DOHH2 (cell line): Measurements from ENCODE around the gene ENTPD8.
A peak's percentile ranks its signal among the peaks of the same experiment; 100 is the strongest.

Source experiments
- H3F3A ChIP-seq: fragments of 200-600 bp; sonication (generic), shearing (Covaris generic); 2 replicates; pipeline ENCODE4 v1.6.0; 2016; ENCODE audit warnings: antibody characterized with exemption, mild to moderate bottlenecking; ENCODE audit not compliant: control insufficient read depth, insufficient read depth
- H3K27ac ChIP-seq: fragments of 200-600 bp; sonication (generic); 2 replicates; pipeline ENCODE4 v1.5.1; 2014; ENCODE audit warnings: low read depth, mild to moderate bottlenecking, low read length, moderate library complexity
- H3K27me3 ChIP-seq: fragments of 200-600 bp; sonication (generic); 2 replicates; pipeline ENCODE4 v1.6.1; 2014; ENCODE audit warnings: mild to moderate bottlenecking, low read length, mixed read lengths; ENCODE audit not compliant: control insufficient read depth
- H3K36me3 ChIP-seq: fragments of 200-600 bp; sonication (generic); 2 replicates; pipeline ENCODE4 v1.6.1; 2014; ENCODE audit warnings: mild to moderate bottlenecking, low read length, moderate library complexity, mixed read lengths; ENCODE audit not compliant: control insufficient read depth
- H3K4me1 ChIP-seq: fragments of 200-600 bp; sonication (generic); 2 replicates; pipeline ENCODE4 v1.6.1; 2014; ENCODE audit warnings: mild to moderate bottlenecking, low read length, mixed read lengths; ENCODE audit not compliant: control insufficient read depth
- H3K4me2 ChIP-seq: fragments of 200-600 bp; sonication (generic); 2 replicates; pipeline ENCODE4 v1.6.0; 2014; ENCODE audit warnings: mild to moderate bottlenecking, low read length, moderate library complexity
- H3K4me3 ChIP-seq: fragments of 200-600 bp; sonication (generic); 2 replicates; pipeline ENCODE4 v1.5.1; 2014; ENCODE audit warnings: mild to moderate bottlenecking, low read length, mixed read lengths
- H3K79me2 ChIP-seq: fragments of 200-600 bp; sonication (generic); 2 replicates; pipeline ENCODE4 v1.6.1; 2014; ENCODE audit warnings: mild to moderate bottlenecking, low read length, mixed read lengths; ENCODE audit not compliant: control insufficient read depth
- H3K9me2 ChIP-seq: fragments of 200-600 bp; sonication (generic); replicated peaks from 2 replicates; pipeline ENCODE4 v1.6.1; 2014; ENCODE audit warnings: mild to moderate bottlenecking, low read length, mixed read lengths; ENCODE audit not compliant: control insufficient read depth
- H3K9me3 ChIP-seq: fragments of 200-600 bp; sonication (generic); 2 replicates; pipeline ENCODE4 v1.6.1; 2014; ENCODE audit warnings: antibody characterized with exemption, low read length, mixed read lengths; ENCODE audit not compliant: control insufficient read depth, insufficient read depth
- H4K20me1 ChIP-seq: fragments of 200-600 bp; sonication (generic); 2 replicates; pipeline ENCODE4 v1.6.0; 2014; ENCODE audit warnings: low read depth, mild to moderate bottlenecking, antibody characterized with exemption, low read length, moderate library complexity; ENCODE audit not compliant: control insufficient read depth, insufficient read depth
- EZH2phosphoT487 ChIP-seq: fragments of 200-600 bp; sonication (generic); IDR thresholded peaks from 2 replicates; pipeline ENCODE4 v1.6.1; 2017; ENCODE audit warnings: borderline replicate concordance, mild to moderate bottlenecking, antibody characterized with exemption, low read length, moderate library complexity, mixed read lengths
- TF ChIP-seq, protein P1 (sequence below): fragments of 200-600 bp; sonication (generic); IDR thresholded peaks from one replicate; pipeline ENCODE4 v1.5.1; 2014; ENCODE audit warnings: antibody characterized with exemption, mild to moderate bottlenecking, low read depth, low read length; ENCODE audit not compliant: poor library complexity, severe bottlenecking

ENTPD8 gene

DNA sequence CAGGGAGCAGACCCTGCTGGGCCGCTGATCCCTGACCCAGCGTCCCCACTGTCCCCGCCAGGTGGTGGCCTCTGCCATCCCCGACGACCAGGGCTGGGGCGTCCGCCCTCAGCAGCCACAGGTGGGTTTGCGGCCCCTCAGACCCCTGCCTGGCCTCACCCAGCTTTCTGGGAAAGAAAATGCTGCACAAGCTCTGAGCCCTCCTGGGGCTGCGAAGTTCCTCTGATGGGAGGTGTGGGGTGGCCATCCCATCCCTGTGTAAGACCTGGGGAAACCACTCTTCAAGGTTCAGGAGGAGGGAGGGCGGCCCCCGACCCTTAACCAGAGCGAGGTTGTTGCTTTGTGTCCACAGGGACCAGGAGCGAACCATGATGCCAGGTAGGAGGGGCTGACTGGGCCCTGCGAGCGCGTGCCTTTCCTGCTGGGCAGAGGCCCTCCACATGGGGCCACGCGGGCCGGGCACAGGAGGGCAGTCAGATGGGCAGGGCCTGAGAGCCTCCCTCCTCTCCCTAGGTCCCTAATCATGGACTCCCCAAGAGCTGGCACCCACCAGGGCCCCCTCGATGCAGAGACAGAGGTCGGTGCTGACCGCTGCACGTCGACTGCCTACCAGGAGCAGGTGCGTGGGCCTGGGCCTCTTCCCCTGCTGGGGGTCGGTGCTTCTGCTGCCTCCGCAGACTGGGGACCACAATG, 10.3 kb downstream of the ENTPD8 start:
- Histone ChIP-seq H3K4me2 (peak overlapping the region; percentile 93), H3F3A (peaks cover 12% of the 10 kb centered on the region), H3K4me3 (no peak overlapping the region), H4K20me1 (no peaks in the 10 kb centered on the region), H3K79me2 (peaks cover 6% of the 10 kb centered on the region), H3K27me3 (no peaks in the 10 kb centered on the region), H3K9me2 (no peaks in the 10 kb centered on the region), H3K4me1 (peaks cover 63% of the 10 kb centered on the region), H3K36me3 (peaks cover 9% of the 10 kb centered on the region), H3K27ac (peak overlapping the region; percentile 74; the same call in 1 of the 2 replicates), H3K9me3 (no peaks in the 10 kb centered on the region)
- TF ChIP-seq, protein P1, sequence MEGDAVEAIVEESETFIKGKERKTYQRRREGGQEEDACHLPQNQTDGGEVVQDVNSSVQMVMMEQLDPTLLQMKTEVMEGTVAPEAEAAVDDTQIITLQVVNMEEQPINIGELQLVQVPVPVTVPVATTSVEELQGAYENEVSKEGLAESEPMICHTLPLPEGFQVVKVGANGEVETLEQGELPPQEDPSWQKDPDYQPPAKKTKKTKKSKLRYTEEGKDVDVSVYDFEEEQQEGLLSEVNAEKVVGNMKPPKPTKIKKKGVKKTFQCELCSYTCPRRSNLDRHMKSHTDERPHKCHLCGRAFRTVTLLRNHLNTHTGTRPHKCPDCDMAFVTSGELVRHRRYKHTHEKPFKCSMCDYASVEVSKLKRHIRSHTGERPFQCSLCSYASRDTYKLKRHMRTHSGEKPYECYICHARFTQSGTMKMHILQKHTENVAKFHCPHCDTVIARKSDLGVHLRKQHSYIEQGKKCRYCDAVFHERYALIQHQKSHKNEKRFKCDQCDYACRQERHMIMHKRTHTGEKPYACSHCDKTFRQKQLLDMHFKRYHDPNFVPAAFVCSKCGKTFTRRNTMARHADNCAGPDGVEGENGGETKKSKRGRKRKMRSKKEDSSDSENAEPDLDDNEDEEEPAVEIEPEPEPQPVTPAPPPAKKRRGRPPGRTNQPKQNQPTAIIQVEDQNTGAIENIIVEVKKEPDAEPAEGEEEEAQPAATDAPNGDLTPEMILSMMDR = no peak
- TF ChIP-seq EZH2phosphoT487 = no peak

DNA sequence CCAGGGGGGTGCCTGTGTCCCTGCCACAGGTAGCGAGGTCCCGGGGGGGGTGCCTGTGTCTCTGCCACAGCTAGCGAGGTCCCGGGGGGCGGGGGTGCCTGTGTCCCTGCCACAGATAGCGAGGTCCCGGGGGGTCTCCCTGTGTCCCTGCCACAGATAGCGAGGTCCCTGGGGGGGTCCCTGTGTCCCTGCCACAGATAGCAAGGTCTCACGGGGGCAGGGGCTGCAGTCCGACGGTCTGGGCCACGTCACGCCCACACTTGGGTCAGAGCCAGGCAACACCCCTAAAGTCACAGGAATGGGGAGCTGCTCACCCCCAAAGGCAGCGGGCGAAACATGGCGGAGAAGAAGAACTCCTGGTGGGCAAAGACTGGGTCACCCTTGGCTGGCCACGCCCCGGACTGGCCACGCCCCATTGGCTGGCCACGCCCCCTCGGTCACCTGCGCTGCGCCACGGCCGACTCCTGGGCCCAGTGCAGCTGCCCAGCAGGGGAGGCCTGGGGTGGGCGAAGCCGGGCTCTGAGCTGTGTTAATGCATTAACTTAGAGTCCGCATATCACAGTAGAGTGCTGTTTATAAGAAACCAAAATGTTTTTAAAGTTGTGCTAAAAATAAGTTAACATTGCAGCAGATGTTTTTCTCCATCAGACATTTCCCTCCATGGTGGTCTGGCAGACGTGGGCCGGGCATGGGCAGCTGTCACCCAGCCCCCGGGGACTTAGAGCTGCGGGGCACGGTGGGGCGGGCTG, 11.0 kb downstream of the ENTPD8 start:
- no peaks in the 10 kb centered on the region for H3K27me3 ChIP-seq
- peak overlapping the region; percentile 93 for H3K4me2 ChIP-seq
- H3K9me2 ChIP-seq = no peaks in the 10 kb centered on the region
- peak overlapping the region; percentile 73 for H3K4me3 ChIP-seq
- peaks cover 19% of the 10 kb centered on the region for H3F3A ChIP-seq
- peak overlapping the region; percentile 74 for H3K27ac ChIP-seq
- TF ChIP-seq EZH2phosphoT487 = no peak
- TF ChIP-seq, protein P1 = no peak
- H3K36me3 ChIP-seq = peaks cover 9% of the 10 kb centered on the region
- H3K4me1 ChIP-seq = peaks cover 66% of the 10 kb centered on the region
- H3K9me3 ChIP-seq = no peaks in the 10 kb centered on the region
- H4K20me1 ChIP-seq = no peaks in the 10 kb centered on the region
- peaks cover 6% of the 10 kb centered on the region for H3K79me2 ChIP-seq

DNA sequence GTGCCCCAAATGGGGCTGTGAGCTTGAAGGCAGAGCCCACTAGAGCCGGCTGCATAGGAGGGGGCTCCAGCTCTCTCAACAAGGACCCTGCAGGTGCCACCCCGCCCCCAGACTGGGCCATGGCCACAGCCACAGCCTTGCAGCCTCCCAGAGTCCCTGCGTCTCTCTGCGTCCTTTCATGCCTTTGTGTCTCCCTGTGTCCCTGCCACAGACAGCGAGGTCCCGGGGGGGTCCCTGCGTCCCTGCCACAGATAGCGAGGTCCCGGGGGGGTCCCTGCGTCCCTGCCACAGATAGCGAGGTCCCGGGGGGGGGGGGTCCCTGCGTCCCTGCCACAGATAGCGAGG, 11.6 kb downstream of the ENTPD8 start:
- H3K36me3 ChIP-seq = peaks cover 9% of the 10 kb centered on the region
- H3K9me3 ChIP-seq = no peaks in the 10 kb centered on the region
- peak overlapping the region; percentile 93 for H3K4me2 ChIP-seq
- peak overlapping the region; percentile 74 for H3K27ac ChIP-seq
- peaks cover 25% of the 10 kb centered on the region for H3F3A ChIP-seq
- peaks cover 6% of the 10 kb centered on the region for H3K79me2 ChIP-seq
- TF ChIP-seq, protein P1 = no peak
- no peak for TF ChIP-seq EZH2phosphoT487
- no peaks in the 10 kb centered on the region for H3K9me2 ChIP-seq
- H4K20me1 ChIP-seq = no peaks in the 10 kb centered on the region
- peaks cover 72% of the 10 kb centered on the region for H3K4me1 ChIP-seq
- no peaks in the 10 kb centered on the region for H3K27me3 ChIP-seq
- peak overlapping the region; percentile 73 for H3K4me3 ChIP-seq
